Cardiac septum (tissue), 1 donor: ENCODE results near the gene RASA3. TPM values are rescaled to one million over a fixed set of nuclear protein-coding genes. Genes with fewer than 3 reads are reported as not detected.
A peak's percentile ranks its signal among the peaks of the same experiment; 100 is the strongest.
"Not testable (repeated sequence)": the region's sequence is repeated elsewhere in the genome, so short reads cannot be mapped to it uniquely, and the experiment has no call there.

Experiments
- DNase-seq: peaks from one replicate; pipeline ENCODE4 v3.0.0-alpha.2; 2020; ENCODE audit warnings: low spot score
- intact Hi-C: fragments of 100-400 bp; cut with DNase I; formaldehyde crosslinking; loops from one replicate; pipeline ENCODE4 v1.14.0; 2022
- total RNA-seq: library from RNA; stranded (reverse); fragmentation: NEBNext Ultra II Directional; extraction: Animal tissue kit (Norgen Biotek cat#: 25700); gene quantifications from one replicate; pipeline ENCODE4 v1.2.1, GENCODE V29; 2021
- donor health status: DM: no; HTN: no; CAD: no.

The RASA3 gene
- total RNA-seq, 1 donor from 2014 or later: 9.7 TPM

DNA sequence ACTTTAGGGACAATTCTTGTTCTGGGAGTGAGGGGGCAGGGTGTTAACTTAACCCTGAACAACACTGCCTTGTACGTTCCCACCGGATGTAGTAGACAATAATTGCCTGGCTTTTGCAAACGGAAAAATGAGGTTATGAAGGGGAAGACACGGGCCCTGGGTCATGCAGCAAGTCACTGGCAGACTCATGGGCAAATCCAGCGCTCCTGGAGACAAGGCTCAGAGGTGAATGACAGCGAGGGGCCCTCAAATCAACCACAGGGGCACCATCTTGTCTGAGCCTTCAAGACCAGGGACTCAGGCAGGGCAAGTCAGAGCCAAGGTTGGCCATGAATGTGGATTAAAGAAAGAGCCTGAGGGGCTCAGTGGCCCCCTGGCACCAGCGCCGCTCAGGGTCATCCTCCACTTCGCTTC is 2.8 kb downstream of the RASA3 start:
- intact Hi-C loops: loop anchor here (2.0 to 10.0 kb wide), 2 partner anchors 65 to 285 kb away; no protein-coding TSS in a partner anchor
- DNase-seq: no peak

DNA sequence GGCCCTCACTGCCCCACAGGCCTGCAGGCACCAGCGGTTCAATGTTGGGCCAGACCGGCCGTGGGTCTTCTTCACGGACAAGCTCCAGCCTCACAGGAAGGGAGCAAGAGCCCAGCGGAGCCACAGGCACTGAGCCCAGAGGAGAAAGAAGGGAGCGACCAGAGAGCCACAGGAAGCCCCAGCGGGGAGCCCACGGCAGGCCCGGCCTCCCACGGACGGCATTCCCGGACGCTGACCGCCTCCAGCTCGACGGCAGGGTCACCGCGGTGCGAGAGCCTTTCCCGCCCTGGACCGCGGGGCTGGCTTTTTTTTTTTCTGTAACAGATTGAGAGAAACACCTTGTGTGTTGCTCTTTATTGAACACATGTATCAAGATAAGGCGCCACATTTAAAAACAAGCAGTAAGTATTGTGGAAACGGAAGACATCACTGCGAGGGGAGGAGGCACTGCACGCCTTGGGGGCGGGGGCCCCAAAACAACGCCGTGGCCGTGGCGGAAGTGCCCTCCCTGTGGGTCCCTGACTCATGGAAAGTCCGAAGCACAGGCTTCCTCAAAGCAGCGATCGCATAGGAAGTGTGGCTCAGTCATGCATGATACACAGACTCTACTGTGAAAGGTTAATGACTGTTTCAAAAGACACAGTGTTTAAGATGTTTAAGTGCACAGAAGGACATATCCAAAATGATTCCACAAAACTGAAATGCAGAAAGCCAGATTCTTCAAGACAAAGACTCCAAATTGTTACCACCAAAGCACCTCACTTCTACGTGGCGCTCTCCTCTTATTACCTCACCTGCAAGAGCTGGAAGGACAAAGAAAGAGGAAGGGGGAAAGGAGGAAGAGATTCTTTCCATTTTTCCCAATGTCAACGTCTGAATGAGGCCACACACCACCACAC is 3.5 kb downstream of the RASA3 start:
- intact Hi-C loops: loop anchor here (10.0 kb wide), 1 partner anchor 284 kb away; no protein-coding TSS in a partner anchor
- DNase-seq: peak; percentile 93

GRCh38 chr13:114128348-114128623 is 4.1 kb downstream of the RASA3 start:
- intact Hi-C loops: loop anchor here (10.0 kb wide), 1 partner anchor 283 kb away; no protein-coding TSS in a partner anchor
- DNase-seq: no peak

GRCh38 chr13:114127473-114128347 is 4.7 kb downstream of the RASA3 start:
- intact Hi-C loops: loop anchor here (10.0 kb wide), 1 partner anchor 283 kb away; no protein-coding TSS in a partner anchor
- no peak for DNase-seq

- intact Hi-C loops: loop anchor here (10.0 kb wide), 1 partner anchor 282 kb away; no protein-coding TSS in a partner anchor
- DNase-seq: no peak
Observed at GRCh38 chr13:114126789-114127472, 5.5 kb downstream of the RASA3 start.

DNA sequence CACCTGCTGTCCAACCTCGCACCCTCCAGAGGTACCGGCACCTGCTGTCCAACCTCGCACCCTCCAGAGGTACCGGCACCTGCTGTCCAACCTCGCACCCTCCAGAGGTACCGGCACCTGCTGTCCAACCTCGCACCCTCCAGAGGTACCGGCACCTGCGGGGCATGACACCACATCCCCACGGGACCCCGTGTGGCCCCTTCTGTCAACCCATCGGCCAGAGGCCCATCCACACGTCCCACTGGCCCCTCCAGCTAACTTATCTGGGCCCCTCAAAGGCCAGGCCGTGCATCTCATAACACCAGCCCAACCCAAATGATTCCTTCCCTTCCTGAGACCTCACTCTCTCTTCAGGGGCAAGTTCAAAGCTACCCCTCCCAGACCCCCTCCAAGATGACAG is 6.3 kb downstream of the RASA3 start:
- intact Hi-C loops: loop anchor here (10.0 kb wide), 1 partner anchor 281 kb away; no protein-coding TSS in a partner anchor
- DNase-seq: not testable (repeated sequence)

DNA sequence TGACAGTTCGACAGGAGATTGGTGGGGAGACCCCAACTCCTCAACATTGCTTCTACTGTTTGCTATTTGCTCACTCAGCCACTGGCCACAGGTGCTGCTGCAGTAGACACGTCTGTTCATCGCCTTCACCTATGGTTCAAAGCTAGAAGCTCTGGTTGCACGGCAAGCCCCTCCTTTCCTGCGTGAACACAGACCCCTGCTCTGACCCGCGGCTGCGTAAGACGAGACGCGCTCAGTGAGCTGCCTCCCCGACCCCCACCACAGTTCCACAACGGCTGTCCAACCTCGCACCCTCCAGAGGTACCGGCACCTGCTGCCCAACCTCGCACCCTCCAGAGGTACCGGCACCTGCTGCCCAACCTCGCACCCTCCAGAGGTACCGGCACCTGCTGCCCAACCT is 6.8 kb downstream of the RASA3 start:
- no peak for DNase-seq

GRCh38 chr13:114124921-114125320 is 7.5 kb downstream of the RASA3 start:
- DNase-seq: no peak
- intact Hi-C loops: loop anchor here (10.0 kb wide), 1 partner anchor 280 kb away; no protein-coding TSS in a partner anchor

More for the DNA sequence above, 6.8 kb downstream of the RASA3 start:
- intact Hi-C loops: loop anchor here (10.0 kb wide), 1 partner anchor 281 kb away; no protein-coding TSS in a partner anchor

DNA sequence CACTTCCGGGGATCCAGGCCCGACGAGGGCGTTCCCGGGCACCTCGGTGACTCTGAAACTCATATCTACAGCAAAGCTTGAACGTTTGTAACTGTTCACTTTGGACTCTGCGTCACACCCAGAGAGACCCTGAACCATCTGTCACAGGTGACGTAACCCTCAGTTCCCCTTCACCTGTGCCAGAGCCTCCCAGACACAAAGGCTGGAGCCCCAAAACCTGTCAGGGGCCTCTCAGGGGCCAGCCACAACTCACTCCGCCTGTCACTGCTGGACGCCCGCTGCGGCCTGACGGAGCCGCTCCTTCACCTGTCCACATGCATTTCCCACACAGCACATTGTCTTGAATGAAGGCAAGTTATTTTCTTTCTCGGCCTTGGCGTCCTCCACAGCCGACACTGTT is 8.0 kb downstream of the RASA3 start:
- no peak for DNase-seq
- intact Hi-C loops: loop anchor here (10.0 kb wide), 1 partner anchor 280 kb away; no protein-coding TSS in a partner anchor

DNA sequence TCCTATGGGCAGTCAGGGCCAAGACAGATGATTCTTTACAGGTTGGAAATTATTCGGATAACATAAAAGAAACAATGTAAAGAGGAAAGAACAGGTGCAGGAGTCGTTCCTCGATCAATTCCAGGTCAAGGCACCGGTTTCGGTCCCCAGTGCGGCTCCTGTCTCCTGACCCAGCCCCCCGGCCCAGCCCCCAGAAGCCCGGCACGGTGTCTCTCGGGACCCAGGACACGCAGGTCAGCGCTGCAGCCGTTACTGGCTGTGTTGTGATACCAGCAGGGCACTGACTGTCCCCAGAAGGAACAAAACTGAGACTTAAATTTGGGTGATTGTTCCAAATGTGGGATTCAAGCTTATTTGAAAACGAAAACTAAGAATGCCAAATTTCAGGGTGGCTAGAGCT is 8.5 kb downstream of the RASA3 start:
- intact Hi-C loops: loop anchor here (10.0 kb wide), 1 partner anchor 279 kb away; no protein-coding TSS in a partner anchor
- no peak for DNase-seq

- intact Hi-C loops: loop anchor here (10.0 kb wide), 1 partner anchor 279 kb away; no protein-coding TSS in a partner anchor
- no peak for DNase-seq
Observed at GRCh38 chr13:114123448-114123847, 9.0 kb downstream of the RASA3 start.

GRCh38 chr13:114122591-114123211 is 9.7 kb downstream of the RASA3 start:
- no peak for DNase-seq
- intact Hi-C loops: loop anchor here (10.0 kb wide), 1 partner anchor 278 kb away; no protein-coding TSS in a partner anchor

DNA sequence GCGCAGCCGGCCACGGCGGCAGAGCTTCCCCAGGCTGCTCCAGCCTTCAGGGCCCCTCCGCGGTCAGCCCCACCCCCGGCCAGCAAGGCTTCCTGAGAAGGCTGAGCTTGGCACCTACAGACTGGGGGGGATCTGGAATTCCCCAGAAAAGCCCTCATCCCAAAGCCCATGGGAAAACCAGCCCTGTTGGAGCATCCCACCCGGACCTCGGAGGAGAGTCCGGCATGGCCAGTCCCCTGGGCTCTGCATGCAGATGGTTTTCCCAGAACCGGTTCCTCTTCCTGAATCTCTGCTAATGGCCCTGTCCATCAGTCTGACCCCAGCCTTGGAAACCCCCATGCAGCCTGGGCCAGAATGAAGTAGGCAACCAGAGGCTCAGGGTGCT is 10.3 kb downstream of the RASA3 start:
- DNase-seq: no peak
- intact Hi-C loops: loop anchor here (10.0 kb wide), 1 partner anchor 277 kb away; no protein-coding TSS in a partner anchor

- intact Hi-C loops: loop anchor here (10.0 kb wide), 1 partner anchor 277 kb away; no protein-coding TSS in a partner anchor
- DNase-seq: no peak
Observed at GRCh38 chr13:114121496-114122126, 10.8 kb downstream of the RASA3 start.

- no peak for DNase-seq
- intact Hi-C loops: loop anchor here (10.0 kb wide), 1 partner anchor 276 kb away; no protein-coding TSS in a partner anchor
Observed at GRCh38 chr13:114121031-114121430, 11.4 kb downstream of the RASA3 start.

DNA sequence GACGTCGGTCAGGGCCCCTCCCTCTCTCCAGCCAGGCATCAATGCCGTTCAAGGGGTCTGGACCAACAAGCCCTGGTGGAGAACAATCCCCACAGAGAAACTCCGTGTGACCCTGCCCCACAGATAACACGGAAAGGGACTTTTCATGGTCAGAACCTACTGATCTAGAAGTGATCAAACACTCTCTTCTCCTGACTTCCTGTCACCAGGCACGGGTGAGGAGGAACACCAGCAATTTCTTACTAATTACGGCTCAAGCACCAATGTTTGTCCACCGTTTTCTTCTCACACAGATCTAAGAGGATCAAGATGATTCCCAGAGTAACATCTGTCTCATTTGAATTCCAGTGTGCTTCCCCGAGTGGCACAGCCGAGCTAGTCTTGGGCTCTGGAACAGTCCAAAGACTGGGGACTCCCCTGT is 11.8 kb downstream of the RASA3 start:
- intact Hi-C loops: loop anchor here (10.0 kb wide), 1 partner anchor 276 kb away; no protein-coding TSS in a partner anchor
- no peak for DNase-seq

DNA sequence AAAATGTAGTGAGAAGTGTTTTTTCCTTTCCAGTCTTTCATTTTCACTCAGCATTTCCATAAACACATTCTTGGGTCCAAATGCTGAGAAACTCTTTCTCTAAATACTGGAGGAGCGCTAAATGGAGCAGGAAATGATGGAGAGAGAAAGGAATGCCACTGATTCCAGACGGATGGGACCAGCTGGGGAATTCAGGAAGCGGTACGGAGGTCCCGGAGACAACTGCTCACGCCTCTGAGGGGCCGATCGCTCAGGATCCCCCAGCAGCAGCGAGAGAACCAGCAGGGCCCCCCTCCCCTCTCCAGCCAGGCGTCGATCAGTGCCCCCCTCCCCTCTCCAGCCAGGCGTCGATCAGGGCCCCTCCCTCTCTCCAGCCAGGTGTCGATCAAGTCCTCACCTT is 13.2 kb downstream of the RASA3 start:
- DNase-seq: no peak
- intact Hi-C loops: no loop called here

- intact Hi-C loops: no loop called here
- no peak for DNase-seq
Observed at GRCh38 chr13:114118511-114119123, 13.8 kb downstream of the RASA3 start.
